ENCODE results near the gene PUM2.
"Not testable (repeated sequence)": the region's sequence is repeated elsewhere in the genome, so short reads cannot be mapped to it uniquely, and the experiment has no call there.

The PUM2 gene

DNA sequence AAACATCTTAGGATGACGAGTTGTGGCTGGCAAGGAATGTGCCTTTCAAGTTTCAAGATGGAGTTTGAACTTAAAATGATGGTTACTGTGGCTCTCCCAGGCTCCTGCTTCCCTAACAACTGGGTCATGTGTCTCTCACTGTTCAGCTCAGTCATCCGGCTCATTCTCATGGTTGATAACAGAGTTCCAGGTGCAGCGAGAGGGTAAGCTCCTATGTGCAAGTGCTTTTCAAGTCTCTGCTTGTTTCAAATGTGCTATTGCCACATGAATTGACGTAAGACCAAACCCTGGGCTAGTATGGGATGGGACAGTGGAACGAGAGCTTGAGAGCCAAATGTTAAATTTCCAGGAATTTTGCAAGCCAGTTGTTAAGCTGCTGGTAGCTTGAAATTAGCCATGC is 19.5 kb upstream of the PUM2 start:
- no peak for DNase-seq

DNA sequence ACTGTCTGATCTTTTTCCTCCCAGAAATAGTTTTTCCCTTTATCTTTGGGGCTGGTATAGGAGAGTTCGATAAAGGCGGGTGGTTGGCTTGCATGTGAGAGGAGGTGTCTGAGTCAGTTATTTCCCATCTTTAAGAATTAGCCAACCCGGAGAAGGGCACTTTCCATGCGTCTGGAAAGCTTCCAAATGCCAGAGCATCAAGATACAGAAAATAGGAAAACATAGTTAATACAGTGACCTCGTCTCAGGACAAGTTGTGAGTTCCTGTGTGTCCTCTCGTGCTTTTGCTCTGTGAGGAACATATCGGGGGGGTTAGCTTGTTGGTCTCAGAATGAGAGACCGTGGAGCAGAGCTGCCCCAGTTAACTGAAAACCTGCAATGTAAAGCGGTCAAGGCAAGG is 18.7 kb upstream of the PUM2 start:
- no peak for DNase-seq

DNA sequence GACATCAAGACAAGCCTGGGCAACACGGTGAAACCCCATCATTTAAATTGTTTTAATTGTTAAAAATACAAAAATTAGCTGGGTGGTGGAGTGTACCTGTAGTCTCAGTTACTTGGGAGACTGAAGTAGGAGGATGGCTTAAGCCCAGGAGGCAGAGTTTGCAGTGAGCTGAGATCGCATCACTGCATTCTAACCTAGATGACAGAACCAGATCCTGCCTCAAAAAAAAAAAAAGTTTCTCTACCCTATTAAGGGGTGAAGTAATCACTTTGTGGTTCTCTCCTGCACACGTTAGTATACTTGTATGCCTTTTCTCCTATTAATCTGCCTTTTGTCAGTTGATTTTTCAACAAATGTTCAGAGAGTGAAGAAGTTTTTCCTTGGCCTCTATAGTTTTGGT is 18.1 kb upstream of the PUM2 start:
- DNase-seq, result no peak

DNA sequence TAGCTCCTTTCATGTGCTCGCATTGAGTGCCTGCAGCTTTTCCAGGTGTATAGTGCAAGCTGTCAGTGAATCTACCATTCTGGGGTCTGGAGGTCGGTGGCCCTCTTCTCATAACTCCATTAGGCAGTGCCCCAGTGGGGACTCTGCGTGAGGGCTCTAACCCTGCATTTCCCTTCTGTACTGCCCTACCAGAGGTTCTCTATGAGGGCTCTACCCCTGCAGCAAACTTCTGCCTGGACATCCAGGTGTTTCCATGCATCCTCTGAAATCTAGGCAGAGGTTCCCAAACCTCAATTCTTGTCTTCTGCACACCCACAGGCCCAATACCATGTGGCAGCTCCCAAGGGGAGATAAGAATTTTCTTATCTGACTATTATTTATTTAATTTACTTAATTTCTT is 17.3 kb upstream of the PUM2 start:
- not testable (repeated sequence) for DNase-seq

DNA sequence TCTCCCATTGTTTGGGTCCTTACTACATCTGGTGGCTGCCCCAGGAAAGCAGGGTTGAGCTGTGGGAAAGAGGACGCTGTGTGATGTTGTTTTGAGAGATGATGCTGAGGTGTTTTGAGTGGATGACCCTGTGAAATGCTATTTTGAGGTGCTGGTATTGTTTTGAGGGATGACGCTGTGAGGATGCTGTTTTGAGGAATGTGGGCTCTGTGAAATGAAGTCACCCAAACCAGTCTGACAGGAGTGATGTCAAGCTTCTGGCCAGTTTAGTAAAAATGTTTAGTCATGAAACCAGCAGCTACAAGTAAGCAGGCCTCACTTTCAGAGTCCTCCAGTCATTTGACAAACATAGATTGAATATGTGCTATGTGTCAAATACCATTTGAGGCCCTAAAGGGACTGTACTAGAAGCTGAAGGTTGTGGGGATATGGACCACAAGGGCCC is 16.1 kb upstream of the PUM2 start:
- DNase-seq, result no peak

DNA sequence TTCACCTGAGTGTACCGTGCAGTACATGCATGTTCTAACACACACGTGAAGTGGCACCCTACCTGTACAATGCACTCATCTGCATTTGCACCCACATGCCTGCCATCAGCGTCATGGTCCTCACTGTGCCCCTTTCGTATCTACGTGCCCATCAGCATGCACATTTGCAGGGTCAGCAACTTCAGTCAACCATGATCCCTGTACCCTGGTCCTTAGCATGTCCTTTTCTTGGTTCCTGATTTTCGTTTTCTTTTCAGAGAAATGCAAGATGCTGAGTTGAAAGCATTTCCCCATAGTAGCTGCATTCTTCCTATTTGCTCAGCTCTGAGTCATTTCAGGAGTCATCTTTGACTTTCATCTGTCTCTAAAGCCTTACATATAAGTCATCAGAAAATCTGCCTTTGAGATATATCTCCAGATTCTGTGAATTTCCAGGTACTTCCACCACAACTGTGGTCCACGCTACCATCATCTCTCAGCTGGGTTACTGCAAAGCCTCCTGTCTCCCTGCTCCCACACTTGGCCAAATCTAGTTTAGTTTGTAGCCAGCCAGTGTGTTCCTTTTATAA is 14.7 kb upstream of the PUM2 start:
- DNase-seq, result peak; percentile 49 to 87 (median 70)

DNA sequence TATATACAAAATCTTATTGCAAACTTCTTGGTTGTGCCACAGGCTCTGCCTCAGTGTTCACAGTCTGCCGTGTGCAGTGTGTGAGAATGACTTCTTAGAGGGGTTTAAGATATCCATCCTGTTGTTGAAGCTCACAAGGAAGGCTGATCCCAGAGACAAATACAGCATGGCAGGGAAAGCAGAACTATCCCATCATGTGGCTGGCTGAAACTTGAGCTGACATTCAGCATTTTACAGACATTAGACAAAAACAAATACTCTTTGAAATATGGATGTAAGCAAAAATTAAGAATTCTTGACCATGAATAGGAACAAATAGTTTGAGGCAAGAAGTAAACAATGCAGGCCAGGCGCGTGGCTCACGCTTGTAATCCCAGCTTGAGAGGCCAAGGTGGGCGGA is 12.9 kb upstream of the PUM2 start:
- peak; percentile 17 to 56 (median 28) for DNase-seq

DNA sequence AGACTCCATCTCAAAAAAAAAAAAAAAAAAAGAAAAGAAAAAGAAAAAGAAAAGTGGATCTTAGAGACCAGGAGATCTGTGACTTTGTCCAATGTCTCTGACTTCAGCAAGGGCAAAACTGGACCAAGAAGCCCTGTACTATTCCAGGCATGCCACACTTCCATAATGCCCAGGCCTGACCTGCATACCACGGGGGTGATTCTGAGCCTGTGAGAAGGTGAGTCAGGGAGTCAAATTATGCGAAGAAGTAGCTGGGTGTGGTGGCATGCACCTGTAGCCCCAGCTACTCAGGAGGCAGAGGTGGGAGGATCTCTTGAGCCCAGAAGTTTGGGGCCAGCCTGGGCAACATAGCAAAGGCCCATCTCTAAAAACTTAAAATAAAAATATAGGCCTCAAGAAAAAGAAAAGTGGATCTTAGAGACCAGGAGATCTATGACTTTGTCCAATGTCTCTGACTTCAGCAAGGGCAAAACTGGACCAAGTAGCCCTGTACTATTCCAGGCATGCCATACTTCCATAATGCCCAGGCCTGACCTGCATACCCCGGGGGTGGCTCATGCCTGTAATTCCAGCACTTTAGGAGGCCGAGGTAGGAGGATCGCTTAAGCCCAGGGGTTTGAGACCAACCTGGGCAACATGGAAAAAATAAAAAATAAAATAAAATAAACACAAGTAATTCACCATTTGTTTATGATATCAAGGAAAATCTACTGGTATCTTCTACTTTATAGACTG is 12.2 kb upstream of the PUM2 start:
- no peak for DNase-seq

DNA sequence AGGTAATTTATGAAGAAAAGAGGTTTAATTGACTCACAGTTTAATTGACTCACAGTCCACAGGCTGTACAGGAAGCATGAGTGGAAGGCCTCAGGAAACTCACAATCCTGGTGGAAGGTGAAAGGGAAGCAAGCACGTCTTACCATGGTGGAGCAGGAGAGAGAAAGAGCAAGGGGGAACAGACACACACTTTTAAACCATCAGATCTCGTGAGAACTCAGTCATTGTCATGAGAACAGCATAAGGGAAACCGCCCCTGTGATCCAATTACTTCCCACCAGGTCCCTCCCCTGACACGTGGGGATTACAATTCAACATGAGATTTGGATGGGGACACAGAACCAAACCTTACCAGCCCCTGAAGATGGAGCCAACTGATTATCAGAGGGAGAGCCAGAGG is 11.2 kb upstream of the PUM2 start:
- DNase-seq, result peak; percentile 18 to 45 (median 29)

DNA sequence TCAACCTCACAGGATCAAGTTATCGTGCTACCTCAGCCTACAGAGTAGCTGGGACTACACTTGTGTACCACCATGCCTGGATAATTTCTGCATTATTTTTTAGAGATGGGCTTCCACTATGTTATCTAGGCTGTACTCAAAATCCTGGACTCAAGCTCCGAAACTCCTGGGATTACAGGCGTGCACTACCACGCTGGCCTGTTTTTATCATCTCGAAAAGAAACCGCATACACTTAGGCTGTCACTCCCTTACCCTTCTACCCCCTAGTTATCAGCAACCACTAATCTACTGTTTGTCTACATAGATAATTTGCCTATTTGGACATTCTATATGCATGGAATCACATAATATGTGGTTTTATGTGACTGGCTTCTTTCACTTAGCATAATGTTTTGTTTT is 8.5 kb upstream of the PUM2 start:
- DNase-seq, result no peak

DNA sequence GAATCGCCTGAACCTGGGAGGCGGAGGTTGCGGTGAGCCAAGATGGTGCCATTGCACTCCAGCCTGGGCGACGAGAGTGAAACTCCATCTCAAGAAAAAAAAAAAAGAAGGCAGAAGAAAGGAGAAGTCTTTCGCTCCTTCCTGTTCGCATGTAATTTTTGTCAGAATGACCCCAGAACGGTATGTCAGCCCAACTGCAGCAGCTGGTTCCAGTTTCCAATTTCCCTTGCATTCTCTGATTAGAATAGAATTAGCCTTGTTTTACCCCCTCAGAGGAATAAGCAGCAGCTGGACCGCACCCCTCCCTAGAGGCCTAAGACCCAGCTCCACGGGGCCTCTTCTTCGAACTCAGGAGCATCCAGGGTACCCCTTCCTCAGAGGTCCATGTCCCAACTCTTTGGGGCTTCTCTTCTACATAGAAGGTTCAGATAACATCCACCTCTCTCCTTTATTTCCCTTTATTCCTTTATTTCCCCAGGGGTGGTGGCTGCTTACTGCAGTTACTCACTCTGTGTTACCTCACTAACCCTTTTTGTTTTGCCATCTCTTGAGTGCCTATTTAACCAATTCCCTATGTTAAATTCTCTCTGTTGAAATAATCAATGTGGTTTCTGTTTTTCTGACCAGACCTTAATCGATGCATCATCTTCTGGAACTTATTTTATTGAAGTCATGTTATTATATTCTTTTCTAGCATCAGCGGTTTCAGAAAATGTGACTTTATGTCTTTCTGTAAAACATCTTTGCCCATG is 7.2 kb upstream of the PUM2 start:
- DNase-seq, result peak; percentile 34 to 69 (median 57)

DNA sequence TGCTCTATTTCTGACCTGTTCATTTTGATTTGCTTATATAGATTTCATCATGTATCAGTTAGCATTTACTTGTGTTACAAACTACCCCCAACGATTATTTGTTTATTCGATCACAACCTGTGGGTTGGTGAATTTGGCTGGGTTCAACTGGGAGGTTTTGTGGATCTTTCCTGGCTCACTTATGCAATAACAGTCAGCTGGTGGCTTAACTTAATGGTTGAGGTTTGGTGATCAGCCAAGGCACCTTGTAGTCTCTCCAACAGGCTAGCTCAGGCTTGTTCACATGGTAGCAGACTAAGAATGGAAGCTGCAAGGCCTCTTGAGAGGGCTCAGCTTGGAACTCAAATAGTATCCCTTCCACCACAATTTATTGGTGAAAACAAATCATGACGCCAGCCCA is 5.4 kb upstream of the PUM2 start:
- no peak for DNase-seq

DNA sequence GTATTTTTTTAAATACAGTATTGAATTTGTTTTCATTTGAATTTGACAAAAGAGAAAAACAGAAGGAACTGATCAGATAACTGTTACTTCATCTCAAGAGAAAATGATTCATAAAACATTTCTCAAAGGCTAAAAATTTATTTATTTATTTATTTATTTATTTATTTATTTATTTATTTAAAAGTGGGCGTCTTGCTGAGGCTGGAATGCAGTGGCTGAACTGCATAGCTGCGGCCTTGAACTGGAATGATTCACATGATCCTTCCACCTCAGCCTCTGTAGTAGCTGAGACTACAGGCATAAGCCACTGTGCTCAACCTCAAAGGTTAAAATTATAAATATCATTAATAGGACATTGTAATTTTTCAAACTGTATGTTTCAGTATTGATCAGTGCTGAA is 4.5 kb upstream of the PUM2 start:
- DNase-seq, result no peak

DNA sequence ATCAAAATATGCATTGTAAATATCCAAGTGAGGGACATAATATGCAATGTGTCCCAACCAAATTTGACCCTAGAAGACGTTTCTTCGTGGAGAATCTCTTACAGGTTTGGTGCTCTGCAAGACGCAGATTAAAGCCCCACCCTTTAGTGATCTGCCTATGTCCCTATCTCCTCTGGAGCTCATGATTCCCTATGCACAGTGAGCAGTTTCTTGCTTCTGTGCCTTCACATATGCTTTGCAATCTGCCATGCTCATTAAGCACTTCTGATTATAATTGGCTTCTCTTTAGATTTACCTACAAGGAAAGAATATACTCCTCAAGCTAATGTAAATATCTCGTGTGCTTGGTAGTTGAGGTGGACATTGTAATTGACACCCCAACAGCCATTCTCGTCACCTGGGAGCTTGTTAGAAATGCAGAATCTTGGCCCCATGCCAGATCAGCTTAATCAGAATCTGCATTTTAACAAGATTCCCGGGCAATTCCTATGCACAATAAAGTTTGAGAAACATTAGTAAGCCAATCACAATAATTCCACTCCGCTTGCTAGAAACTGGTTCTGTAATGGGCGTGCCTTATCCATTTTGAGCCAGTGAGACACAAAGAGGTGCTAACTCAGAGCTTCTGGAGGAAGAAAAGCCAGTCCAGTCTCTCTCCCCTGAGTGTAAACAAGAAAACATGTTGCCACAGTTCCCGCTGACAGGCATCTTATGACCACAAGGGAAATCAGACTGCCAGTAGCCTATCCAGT is 2.8 kb upstream of the PUM2 start:
- DNase-seq, result peak in 1 of 4 experiments; percentile 11

DNA sequence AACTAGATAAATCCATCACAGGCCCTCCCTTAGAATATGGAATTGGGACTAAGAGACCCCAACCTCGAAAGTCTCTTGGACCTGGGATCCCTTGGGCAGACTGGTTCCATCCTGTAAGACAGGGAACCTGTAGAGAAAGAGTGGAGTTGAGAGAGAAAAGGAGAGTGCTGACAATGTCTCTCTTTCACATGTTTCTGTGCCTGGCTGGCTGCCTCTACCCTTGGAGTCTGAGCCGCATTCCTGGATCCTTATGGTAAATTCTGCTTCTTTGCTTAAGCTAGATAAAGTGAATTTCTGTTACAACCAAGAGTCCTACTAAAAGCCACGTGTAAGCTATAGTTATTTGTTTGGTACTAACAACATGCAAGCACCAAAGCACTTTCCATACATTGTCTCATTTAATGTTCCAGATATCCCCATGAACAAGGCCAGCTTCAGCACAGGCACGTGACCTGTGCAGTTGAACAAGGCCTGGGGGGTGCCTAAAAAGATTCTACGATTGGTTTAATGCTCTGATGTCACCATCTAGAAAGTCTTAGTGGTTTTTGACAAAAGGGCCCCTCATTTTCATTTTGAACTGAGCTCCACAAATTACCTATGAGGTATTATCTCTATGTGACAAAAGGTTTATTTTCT is 2.1 kb upstream of the PUM2 start:
- DNase-seq, result no peak

DNA sequence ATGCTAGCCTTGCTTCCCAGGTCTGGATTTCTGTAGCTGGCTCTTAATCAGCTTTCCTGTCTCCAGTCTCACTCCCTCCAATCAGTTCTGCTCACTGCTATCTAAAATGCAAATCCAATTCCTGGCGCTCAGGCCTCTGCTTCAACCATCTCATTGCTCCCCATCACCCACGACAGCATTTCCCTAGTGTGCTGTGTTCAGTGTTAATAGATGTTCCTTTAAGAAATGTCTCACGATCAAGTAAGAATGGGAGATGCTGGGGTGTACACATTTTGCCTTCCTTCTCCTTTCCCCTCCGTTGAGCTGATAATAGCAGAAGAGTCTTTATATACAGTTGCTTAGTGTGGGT is 1.6 kb upstream of the PUM2 start:
- peak in 2 of 4 experiments; percentile 3 to 16 for DNase-seq

DNA sequence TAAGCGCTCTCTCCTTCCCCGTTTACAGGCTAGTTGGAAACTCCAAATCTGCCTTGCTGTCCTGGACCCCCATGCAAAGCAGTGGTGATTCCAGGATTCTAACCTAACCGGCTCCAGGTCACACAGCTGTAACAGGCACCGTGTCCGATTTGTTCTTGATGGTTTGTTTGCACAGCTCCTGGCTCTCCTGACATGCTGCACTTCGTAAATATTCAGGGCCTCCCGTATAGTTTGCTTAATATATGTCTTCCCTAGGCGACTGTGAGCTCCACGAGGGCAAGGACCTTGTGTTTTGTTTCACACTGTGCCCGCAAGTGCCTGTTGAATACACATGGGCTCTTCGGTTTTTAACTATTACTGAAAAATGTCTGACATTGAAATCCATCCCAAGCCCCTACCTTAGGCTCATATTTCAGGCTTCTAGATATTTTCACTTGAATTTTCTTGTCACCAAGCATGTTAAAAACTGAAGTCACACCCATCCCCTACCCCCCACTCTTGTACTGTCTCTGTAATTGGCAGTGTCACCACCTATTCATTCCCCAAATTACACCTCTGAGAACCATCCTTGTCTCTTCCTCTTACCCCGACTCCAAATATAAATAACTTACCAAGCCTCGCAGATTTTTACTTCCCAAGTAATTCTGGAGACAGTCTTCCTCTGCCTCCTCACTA is 1.0 kb upstream of the PUM2 start:
- DNase-seq, result no peak

DNA sequence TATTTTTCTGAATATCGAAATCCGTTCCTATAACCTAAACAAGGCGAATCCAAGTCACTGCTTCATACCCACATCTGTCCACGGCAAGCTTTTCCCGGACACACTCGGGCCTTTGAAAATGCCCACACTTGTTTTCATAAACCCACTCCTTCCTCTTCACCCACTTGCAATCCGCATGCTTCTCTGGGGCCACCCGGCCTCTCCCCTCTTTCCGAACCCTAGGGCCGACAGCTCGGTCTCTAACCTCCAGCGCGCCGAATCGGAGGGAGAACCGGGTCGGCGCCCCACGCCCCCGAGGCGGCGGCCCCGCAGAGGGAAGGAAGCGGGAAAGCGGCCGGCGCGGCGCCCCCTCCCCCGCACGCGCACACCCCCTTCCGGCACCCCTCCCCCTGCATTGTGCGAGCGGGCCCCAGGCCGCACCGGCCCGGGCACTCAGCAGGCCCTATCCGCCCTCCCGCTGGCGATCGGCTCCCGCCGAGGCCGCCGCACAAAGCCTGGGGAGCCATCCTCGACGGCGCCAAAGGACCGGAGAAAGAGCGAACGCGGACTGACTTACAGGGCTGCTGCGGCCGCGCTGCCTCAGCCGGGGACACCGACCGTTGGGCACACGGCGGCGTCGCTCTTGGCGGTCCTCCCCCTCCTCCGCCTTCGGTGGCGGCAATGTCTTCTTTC is 467 bp downstream of the PUM2 start:
- peak; percentile 57 to 72 (median 68) for DNase-seq

DNA sequence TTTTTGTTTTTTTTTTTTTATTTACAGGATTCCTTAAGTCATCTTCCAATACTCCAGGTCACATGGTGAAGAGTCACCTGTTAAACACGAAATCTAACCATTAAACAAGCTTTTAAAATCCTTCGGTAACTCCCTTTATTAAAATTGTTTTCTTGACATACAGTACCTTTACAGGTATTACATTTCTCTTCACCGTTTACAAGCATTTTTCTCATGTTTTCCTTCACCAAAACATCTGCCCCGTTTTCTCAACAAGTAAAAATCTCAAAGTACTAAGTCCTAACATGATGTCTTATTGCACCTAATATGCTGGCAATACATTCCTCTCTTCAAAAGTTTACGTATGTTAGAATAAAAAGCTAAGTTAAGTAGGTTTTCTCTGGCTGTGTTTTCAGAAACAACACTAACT is 1.1 kb downstream of the PUM2 start:
- no peak for DNase-seq

DNA sequence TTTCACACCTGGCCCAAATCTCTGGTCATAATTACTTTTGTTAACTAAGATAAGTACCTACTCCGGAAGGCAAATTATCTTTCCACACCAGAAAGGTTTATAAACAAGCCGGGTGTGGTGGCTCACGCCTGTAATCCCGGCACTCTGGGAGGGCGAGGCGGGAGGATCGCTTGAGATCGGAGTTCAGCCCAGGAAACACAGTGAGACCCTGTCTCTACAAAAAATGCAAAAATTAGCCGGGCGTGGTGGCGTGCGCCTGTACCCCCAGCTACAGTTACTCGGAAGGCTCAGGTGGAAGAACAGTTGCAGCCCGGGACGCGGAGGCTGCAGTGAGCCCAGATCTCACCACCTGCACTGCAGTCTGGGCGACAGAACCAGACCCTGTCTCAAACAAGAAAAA is 2.1 kb downstream of the PUM2 start:
- no peak for DNase-seq

DNA sequence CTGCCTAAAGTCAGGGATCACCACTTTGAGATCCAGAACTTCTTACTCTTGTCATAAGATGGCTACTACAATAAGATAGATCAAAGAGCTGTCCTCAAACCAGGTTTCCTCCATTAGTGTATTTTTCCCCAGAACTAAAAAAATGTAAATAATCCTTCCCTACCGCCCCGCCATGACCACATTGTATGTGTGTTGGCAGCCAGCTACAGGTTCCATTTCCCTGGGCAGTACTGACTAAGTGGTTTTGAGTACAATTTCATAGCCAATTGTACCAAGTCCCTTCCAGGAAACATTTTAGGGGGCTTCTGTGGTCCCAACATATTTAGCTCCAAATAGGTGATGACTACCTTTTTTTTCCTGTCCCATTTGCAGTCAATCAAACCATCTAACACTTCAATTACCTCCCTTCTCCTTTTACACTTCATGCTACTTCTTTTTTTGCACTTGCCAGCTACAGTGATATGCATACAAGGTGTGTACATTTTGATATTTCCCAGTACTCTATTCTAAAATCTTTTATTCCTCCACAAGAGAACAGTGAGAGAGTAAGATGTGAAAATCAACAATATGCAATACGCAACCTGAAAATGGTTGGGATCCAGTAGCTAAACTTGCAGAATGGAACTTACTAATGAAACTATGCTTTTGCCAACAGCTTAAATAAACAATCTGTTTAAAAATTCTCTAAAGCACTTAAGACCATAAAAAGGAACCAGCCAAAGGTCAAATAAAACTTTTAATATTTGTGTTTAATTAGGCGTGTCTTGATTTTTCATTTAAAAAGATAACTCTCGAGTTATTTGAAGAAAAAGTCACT is 3.9 kb downstream of the PUM2 start:
- DNase-seq, result no peak

Data from suppressor macrophage (primary cell).